Mucosa of rectum (tissue), 2 donors: ENCODE data around the gene ANKMY2.

ENCODE experiments used
- H3K27ac ChIP-seq, 2 donors: one replicate each; pipeline ENCODE4 v1.7.0; 2013; ENCODE audit warnings: inconsistent platforms in 2 of 2, low read depth in 2 of 2, low read length in 2 of 2
- H3K27me3 ChIP-seq, 2 donors: one replicate each; pipeline ENCODE4 v1.7.0; 2013; ENCODE audit warnings: low read length in 2 of 2; ENCODE audit not compliant: control insufficient read depth in 2 of 2, insufficient read depth in 2 of 2
- H3K36me3 ChIP-seq, 2 donors: one replicate each; pipeline ENCODE4 v1.7.0; 2013; ENCODE audit warnings: low read length in 2 of 2; ENCODE audit not compliant: control insufficient read depth in 2 of 2, insufficient read depth in 2 of 2
- H3K4me1 ChIP-seq, 2 donors: one replicate each; pipeline ENCODE4 v1.7.0; 2013; ENCODE audit warnings: low read length in 2 of 2, mild to moderate bottlenecking in 1 of 2; ENCODE audit not compliant: control insufficient read depth in 2 of 2, insufficient read depth in 2 of 2
- H3K4me3 ChIP-seq, 2 donors: one replicate each; pipeline ENCODE4 v1.7.0; 2013; ENCODE audit warnings: low read length in 2 of 2
- H3K9ac ChIP-seq, 2 donors: one replicate each; pipeline ENCODE4 v1.7.0; 2013; ENCODE audit warnings: low read length in 2 of 2, low read depth in 1 of 2, mild to moderate bottlenecking in 1 of 2
- H3K9me3 ChIP-seq, 2 donors: one replicate each; pipeline ENCODE4 v1.7.0; 2013; ENCODE audit warnings: low read length in 2 of 2; ENCODE audit not compliant: control insufficient read depth in 2 of 2
- donor health status: healthy.
- donor health status: Normal muscosa, but diverticular disease.

ANKMY2 gene

DNA sequence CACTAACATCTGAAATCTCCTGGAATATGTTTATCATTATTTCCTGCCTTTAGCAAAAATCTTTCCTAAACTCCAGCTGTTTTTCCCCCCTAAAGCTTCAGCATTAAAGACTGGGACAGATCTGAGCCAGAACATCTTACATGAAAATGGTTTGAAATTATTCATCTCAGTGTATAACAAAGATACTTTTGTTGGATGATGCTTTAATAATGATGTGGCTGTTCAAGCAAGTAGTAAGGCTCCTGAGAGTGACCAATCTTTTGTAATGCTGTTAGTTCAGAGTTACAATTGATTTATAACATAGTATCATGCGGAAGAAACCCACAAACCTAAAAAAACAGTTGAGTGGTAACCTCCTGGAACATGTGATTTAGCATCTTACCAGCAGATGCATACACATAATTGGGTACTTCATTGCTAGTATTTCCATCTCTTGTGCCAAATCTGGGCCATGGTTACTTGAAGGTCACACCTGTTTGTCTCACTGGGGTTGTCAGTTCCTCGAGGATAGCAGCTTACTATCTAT is 1.9 kb upstream of the ANKMY2 start:
- H3K27ac ChIP-seq, result no peak overlapping the region
- H3K27me3 ChIP-seq, result no peaks in the 10 kb centered on the region
- no peak overlapping the region for H3K9ac ChIP-seq
- H3K36me3 ChIP-seq, result peaks cover 0 to 5% of the 10 kb centered on the region in 2 donors
- H3K4me3 ChIP-seq, result peak overlapping the region; percentile 89 to 95
- H3K4me1 ChIP-seq, result peaks cover 24 to 26% of the 10 kb centered on the region in 2 donors
- no peaks in the 10 kb centered on the region for H3K9me3 ChIP-seq

- Histone ChIP-seq H3K36me3 (peaks cover 0 to 5% of the 10 kb centered on the region in 2 donors), H3K9me3 (no peaks in the 10 kb centered on the region), H3K4me3 (peak overlapping the region; percentile 89 to 95), H3K27ac (peak overlapping the region; percentile 90 to 95), H3K27me3 (no peaks in the 10 kb centered on the region), H3K9ac (peak overlapping the region; percentile 66 to 89), H3K4me1 (peaks cover 22 to 26% of the 10 kb centered on the region in 2 donors)
Observed at GRCh38 chr7:16646472-16647072, 1.0 kb upstream of the ANKMY2 start.

DNA sequence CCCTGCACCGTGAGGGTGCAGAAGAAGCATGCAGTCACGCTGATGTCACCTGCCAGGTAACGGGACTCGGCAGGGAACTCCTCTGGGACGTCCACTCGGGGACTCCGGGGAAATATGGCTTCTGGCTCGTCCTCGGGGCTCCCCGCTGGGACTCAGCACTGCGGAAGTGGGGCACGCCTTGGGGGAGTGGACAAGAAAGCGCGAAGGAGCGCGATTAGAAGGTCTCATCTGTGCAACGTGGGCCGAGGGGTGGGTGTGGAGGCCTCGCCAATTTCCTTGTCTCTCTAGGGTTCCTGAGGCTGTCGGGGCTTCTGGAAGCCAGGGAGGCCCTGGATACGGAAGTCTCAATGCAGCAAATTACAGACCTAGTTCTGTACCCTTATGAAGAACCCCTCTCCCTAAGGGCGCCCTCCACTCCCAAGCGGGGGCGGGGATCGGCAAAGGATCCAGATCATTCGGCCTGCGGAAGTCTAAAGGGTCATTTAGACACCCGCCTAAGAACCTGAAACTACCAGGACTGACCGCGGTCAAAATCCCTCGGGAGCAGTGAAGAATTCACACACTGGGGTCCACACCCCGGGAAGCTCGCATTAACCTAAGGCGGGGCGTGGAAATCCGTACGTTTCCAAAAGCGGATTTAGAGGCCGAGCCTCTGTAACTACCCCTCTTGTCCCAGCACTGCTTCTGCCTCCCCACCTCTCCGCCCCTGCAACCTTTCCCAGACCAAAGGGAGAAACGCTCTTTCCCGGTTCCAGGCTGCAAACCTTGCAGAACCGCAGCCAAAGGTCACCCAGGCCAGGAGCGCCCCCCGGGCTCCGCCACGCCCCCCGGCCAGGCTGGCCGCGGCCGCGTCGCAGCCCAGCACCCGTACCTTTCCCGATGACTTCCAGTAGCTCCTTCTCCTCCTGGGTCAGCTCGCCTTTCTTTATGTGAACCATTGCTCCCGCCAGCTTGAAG is 640 bp downstream of the ANKMY2 start:
- H3K4me1 ChIP-seq, result peaks cover 22 to 26% of the 10 kb centered on the region in 2 donors
- H3K9me3 ChIP-seq, result no peaks in the 10 kb centered on the region
- H3K27ac ChIP-seq, result peak overlapping the region; percentile 90 to 95
- H3K4me3 ChIP-seq, result peak overlapping the region; percentile 89 to 95
- H3K9ac ChIP-seq, result peak overlapping the region; percentile 85 to 89
- H3K36me3 ChIP-seq, result peaks cover 0 to 5% of the 10 kb centered on the region in 2 donors
- H3K27me3 ChIP-seq, result no peaks in the 10 kb centered on the region

DNA sequence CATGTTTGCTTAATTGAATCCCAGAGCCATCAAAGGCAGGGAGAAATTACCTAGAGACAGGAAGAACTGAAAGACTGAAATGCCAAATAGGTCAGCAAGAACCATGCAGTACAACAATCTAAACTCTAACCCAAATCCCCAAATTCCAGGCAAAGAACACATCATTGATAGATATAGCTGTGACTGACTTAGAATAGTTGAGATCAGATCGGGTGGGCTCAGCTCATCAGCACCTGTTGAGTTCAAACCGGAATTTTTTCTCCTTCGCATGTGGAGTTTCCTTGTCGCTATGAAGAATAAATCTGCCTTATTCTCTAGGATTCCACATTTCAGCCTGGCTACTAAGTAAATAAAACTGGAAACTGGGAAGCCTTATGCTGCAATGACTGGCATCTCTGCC is 1.4 kb downstream of the ANKMY2 start:
- H3K4me1 ChIP-seq, result peaks cover 22 to 26% of the 10 kb centered on the region in 2 donors
- H3K9me3 ChIP-seq, result no peaks in the 10 kb centered on the region
- H3K27ac ChIP-seq, result peak overlapping the region in 1 of 2 donors; percentile 95
- peaks cover 0 to 5% of the 10 kb centered on the region in 2 donors for H3K36me3 ChIP-seq
- H3K4me3 ChIP-seq, result peak overlapping the region; percentile 89 to 95
- no peaks in the 10 kb centered on the region for H3K27me3 ChIP-seq
- H3K9ac ChIP-seq, result peak overlapping the region; percentile 85 to 89

DNA sequence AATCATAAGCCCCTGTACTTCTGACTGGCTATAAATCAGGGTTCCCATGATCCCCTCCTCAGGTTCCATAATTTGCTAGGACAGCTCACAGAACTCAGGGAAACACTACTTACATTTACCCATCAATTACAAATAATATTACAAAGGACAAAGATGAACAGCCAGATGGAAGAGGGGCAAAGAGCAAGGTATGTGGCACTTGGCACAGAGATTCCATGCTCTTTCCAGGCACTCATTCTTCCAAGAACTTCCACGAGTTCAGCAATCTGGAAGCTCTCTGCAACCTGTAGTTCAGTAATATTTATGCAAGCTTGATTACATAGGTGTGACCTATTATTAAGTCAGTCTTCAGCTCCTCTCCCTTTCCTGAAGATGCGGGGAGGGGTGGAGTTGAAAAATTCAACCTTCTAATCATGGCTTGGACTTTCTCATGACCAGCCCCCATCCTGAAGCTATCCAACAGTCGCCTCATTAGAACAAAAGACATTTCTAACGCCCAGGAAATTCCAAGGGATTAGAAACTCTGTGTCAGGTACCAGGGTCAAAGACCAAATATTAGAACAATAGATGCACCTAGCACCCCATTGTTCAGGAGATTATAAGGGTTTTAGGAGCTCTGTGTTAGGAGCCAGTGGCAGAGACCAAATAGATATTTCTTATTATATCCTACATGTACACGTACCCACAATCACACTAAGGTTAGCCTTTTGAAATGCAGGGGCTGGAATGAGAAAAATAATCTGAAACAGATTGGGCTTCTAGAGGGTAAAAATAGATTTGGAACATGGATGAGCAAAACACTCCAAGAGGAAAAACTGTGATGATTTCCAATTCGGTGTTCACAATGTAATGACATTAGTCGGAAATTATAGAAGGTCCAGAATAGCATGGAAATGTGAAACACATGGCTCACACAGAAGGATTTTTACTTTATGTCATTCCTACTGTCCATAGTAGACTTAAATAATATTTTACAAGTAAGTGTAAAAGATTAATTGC is 7.0 kb downstream of the ANKMY2 start:
- Histone ChIP-seq H3K9me3 (no peaks in the 10 kb centered on the region), H3K27ac (no peak overlapping the region), H3K4me1 (peaks cover 17 to 22% of the 10 kb centered on the region in 2 donors), H3K9ac (no peak overlapping the region), H3K36me3 (peaks cover 0 to 5% of the 10 kb centered on the region in 2 donors), H3K27me3 (no peaks in the 10 kb centered on the region), H3K4me3 (no peak overlapping the region)

GRCh38 chr7:16637379-16637778 is 8.2 kb downstream of the ANKMY2 start:
- peaks cover 11 to 22% of the 10 kb centered on the region in 2 donors for H3K4me1 ChIP-seq

DNA sequence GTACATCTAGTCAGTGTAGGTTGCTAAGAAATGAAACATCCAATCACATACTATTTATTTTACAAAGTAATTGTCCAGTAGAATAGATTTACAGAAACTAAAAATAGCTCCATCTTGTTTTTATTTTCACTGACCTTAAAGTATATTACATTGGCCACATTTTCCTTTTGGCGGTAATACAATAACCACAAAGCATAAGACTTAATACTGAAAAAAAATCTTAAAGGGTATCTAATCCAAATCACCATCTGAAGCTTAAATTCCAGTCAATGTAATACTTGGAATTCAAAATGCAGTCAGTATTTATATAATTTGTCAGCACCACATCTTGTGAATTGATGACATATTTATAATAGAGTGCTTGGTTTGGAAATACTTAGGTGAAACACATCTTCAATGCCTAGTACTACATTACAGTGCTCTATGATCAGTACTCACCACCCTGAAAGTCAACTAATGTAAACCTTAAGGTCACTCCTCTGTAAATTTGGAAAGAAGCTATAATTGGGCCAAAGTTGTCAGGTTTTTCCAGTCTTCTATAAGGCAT is 8.9 kb downstream of the ANKMY2 start:
- H3K9ac ChIP-seq, result no peak overlapping the region
- peaks cover 0 to 7% of the 10 kb centered on the region in 2 donors for H3K36me3 ChIP-seq
- no peaks in the 10 kb centered on the region for H3K9me3 ChIP-seq
- peak overlapping the region; percentile 26 to 35 for H3K27ac ChIP-seq
- H3K4me3 ChIP-seq, result no peak overlapping the region
- peaks cover 11 to 22% of the 10 kb centered on the region in 2 donors for H3K4me1 ChIP-seq
- H3K27me3 ChIP-seq, result no peaks in the 10 kb centered on the region

More at GRCh38 chr7:16637379-16637778, 8.2 kb downstream of the ANKMY2 start:
- H3K9ac ChIP-seq, result no peak overlapping the region
- H3K36me3 ChIP-seq, result peaks cover 0 to 5% of the 10 kb centered on the region in 2 donors
- H3K27me3 ChIP-seq, result no peaks in the 10 kb centered on the region
- no peak overlapping the region for H3K27ac ChIP-seq
- no peaks in the 10 kb centered on the region for H3K9me3 ChIP-seq
- no peak overlapping the region for H3K4me3 ChIP-seq

- Histone ChIP-seq H3K36me3 (peaks cover 4 to 7% of the 10 kb centered on the region in 2 donors), H3K4me1 (peaks cover 11 to 22% of the 10 kb centered on the region in 2 donors), H3K9me3 (no peaks in the 10 kb centered on the region), H3K27ac (peak overlapping the region; percentile 6 to 85), H3K4me3 (peak overlapping the region in 1 of 2 donors; percentile 34), H3K27me3 (no peaks in the 10 kb centered on the region), H3K9ac (peak overlapping the region in 1 of 2 donors; percentile 19)
Observed at GRCh38 chr7:16634271-16634738, 11.2 kb downstream of the ANKMY2 start.

DNA sequence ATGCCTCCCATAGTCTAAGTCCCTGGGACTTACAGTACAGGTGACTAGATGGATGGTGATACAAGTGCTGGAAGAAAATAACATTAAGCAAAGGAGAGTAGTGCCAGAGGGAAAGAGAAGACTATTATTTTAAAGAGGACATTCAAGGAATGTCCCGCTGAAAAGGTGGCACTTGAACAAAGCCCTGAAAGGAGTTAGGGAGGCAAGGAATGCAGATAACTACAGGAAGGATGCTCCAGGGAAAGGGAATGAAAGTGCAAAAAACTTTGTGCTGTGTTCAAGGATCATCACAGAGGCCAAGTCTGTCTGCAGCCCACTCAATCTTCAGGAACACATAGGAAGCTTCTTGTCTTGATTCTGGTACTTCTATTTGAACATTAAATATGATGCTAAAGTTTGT is 14.9 kb downstream of the ANKMY2 start:
- Histone ChIP-seq H3K4me1 (peaks cover 4 to 13% of the 10 kb centered on the region in 2 donors), H3K4me3 (no peak overlapping the region), H3K9ac (no peak overlapping the region), H3K27ac (no peak overlapping the region), H3K9me3 (no peaks in the 10 kb centered on the region), H3K27me3 (no peaks in the 10 kb centered on the region), H3K36me3 (peaks cover 7 to 14% of the 10 kb centered on the region in 2 donors)
